IMR-90 (cell line): ENCODE measurements around the gene DVL1. TPM values are rescaled to one million over a fixed set of nuclear protein-coding genes. Genes with fewer than 3 reads are reported as not detected.
A peak's percentile ranks its signal among the peaks of the same experiment; 100 is the strongest.

Source experiments
- ATAC-seq: fragments of 200-7000 bp; cut with Tn5 transposase; 2 replicates; pipeline ENCODE4 v1.9.1; 2020; ENCODE audit warnings: low read depth, mild to moderate bottlenecking, moderate library complexity
- BruUV-seq: library from RNA; stranded (reverse); fragments of 400-500 nt; replicated peaks from 2 replicates; lab custom pipeline; 2021; lab: Mats Ljungman, UMichigan
- CTCF ChIA-PET: fragments of 300-600 bp; formaldehyde crosslinking; extraction: SDS; loops from one replicate; lab custom pipeline; 2021; ENCODE audit warnings: antibody characterized with exemption; lab: Yijun Ruan, JAX
- POLR2A ChIA-PET: fragments of 300-600 bp; sonication (Branson Sonifier 250); formaldehyde crosslinking; loops from one replicate; lab custom pipeline; 2022; ENCODE audit warnings: antibody characterized with exemption; ENCODE audit not compliant: unreplicated experiment; lab: Charles Lee
- DNase-seq: peaks from one replicate; pipeline ENCODE4 v3.0.0; 2013
- H2AFZ ChIP-seq: replicated peaks from 2 replicates; pipeline ENCODE3; 2013; ENCODE audit warnings: low read length, mild to moderate bottlenecking; ENCODE audit not compliant: poor library complexity
- H2AK5ac ChIP-seq: 2 replicates; pipeline ENCODE4 v1.6.1; 2013; ENCODE audit warnings: low read depth, low read length, inconsistent platforms
- H2AK9ac ChIP-seq: replicated peaks from 2 replicates; pipeline ENCODE3; 2013; ENCODE audit warnings: mild to moderate bottlenecking, low read depth, low read length, moderate library complexity; ENCODE audit not compliant: poor library complexity
- H2BK120ac ChIP-seq: 2 replicates; pipeline ENCODE4 v1.6.1; 2013; ENCODE audit warnings: low read depth, low read length, inconsistent platforms
- H2BK15ac ChIP-seq: 3 replicates; pipeline ENCODE4 v1.6.1; 2013; ENCODE audit warnings: low read depth, low read length, inconsistent platforms
- H2BK20ac ChIP-seq: 2 replicates; pipeline ENCODE4 v1.6.1; 2013; ENCODE audit warnings: low read depth, mild to moderate bottlenecking, inconsistent platforms, low read length, moderate library complexity
- H2BK5ac ChIP-seq: 2 replicates; pipeline ENCODE4 v1.6.1; 2013; ENCODE audit warnings: mild to moderate bottlenecking, low read depth, low read length, inconsistent platforms; ENCODE audit not compliant: poor library complexity, severe bottlenecking
- H3K14ac ChIP-seq: replicated peaks from 2 replicates; pipeline ENCODE4 v1.6.1; 2013; ENCODE audit warnings: low read depth, low read length, inconsistent platforms
- H3K18ac ChIP-seq: 2 replicates; pipeline ENCODE4 v1.6.1; 2013; ENCODE audit warnings: low read depth, low read length, control low read depth
- H3K23ac ChIP-seq: 2 replicates; pipeline ENCODE4 v1.6.1; 2013; ENCODE audit warnings: low read depth, low read length, inconsistent platforms
- H3K27ac ChIP-seq: 2 replicates; pipeline ENCODE4 v1.5.1; 2013; ENCODE audit warnings: mild to moderate bottlenecking, control low read depth, low read length; ENCODE audit not compliant: insufficient read depth
- H3K27me3 ChIP-seq: 2 replicates; pipeline ENCODE4 v1.6.1; 2013; ENCODE audit warnings: low read length; ENCODE audit not compliant: control insufficient read depth, insufficient read depth
- H3K36me3 ChIP-seq: 2 replicates; pipeline ENCODE4 v1.6.1; 2013; ENCODE audit warnings: low read length, mixed read lengths; ENCODE audit not compliant: control insufficient read depth, insufficient read depth
- H3K4ac ChIP-seq: 2 replicates; pipeline ENCODE4 v1.6.1; 2013; ENCODE audit warnings: low read depth, low read length, inconsistent platforms
- H3K4me1 ChIP-seq: 2 replicates; pipeline ENCODE4 v1.6.1; 2013; ENCODE audit warnings: low read length, mixed read lengths; ENCODE audit not compliant: control insufficient read depth, insufficient read depth
- H3K4me2 ChIP-seq: 2 replicates; pipeline ENCODE4 v1.6.1; 2013; ENCODE audit warnings: low read depth, mild to moderate bottlenecking, control low read depth, low read length, moderate library complexity
- H3K4me3 ChIP-seq: 2 replicates; pipeline ENCODE4 v1.5.1; 2013; ENCODE audit warnings: low read depth, mild to moderate bottlenecking, control low read depth, low read length, moderate library complexity; ENCODE audit not compliant: insufficient read depth
- H3K56ac ChIP-seq: 2 replicates; pipeline ENCODE4 v1.6.1; 2013; ENCODE audit warnings: low read length, inconsistent platforms; ENCODE audit not compliant: insufficient read depth; ENCODE audit errors: extremely low read depth
- H3K79me1 ChIP-seq, 2 experiments: 2 replicates each; pipeline ENCODE4 v1.6.1; 2013; ENCODE audit warnings: low read length in 2 of 2, inconsistent platforms in 1 of 2, low read depth in 1 of 2
- H3K9ac ChIP-seq: 2 replicates; pipeline ENCODE4 v1.6.1; 2013; ENCODE audit warnings: low read depth, low read length, control low read depth
- H3K9me1 ChIP-seq: 2 replicates; pipeline ENCODE4 v1.6.1; 2013; ENCODE audit warnings: low read length, inconsistent platforms; ENCODE audit not compliant: insufficient read depth
- H3K9me3 ChIP-seq: 2 replicates; pipeline ENCODE4 v1.6.1; 2013; ENCODE audit warnings: low read length; ENCODE audit not compliant: control insufficient read depth, insufficient read depth
- H4K20me1 ChIP-seq: 2 replicates; pipeline ENCODE4 v1.6.1; 2013; ENCODE audit warnings: low read length, inconsistent platforms; ENCODE audit not compliant: insufficient read depth
- H4K5ac ChIP-seq: 2 replicates; pipeline ENCODE4 v1.6.1; 2013; ENCODE audit warnings: mild to moderate bottlenecking, low read depth, low read length, control low read depth
- H4K8ac ChIP-seq, 2 experiments: 2 replicates each; pipeline ENCODE4 v1.6.1; 2013; ENCODE audit warnings: low read depth in 2 of 2, low read length in 2 of 2, control low read depth in 1 of 2, inconsistent platforms in 1 of 2
- H4K91ac ChIP-seq: 2 replicates; pipeline ENCODE4 v1.6.1; 2013; ENCODE audit warnings: low read depth, low read length, inconsistent platforms; ENCODE audit not compliant: insufficient read depth
- BHLHE40 ChIP-seq: fragments of 150-350 bp; IDR thresholded peaks from 2 replicates; pipeline ENCODE4 v1.6.1; 2016; ENCODE audit warnings: mild to moderate bottlenecking, low read depth, low read length
- CEBPB ChIP-seq: IDR thresholded peaks from 2 replicates; pipeline ENCODE4 v1.6.1; 2012; ENCODE audit warnings: low read depth, low read length, improper control_type of control experiment
- CHD1 ChIP-seq: IDR thresholded peaks from 2 replicates; pipeline ENCODE4 v1.6.1; 2012; ENCODE audit warnings: low read depth, low read length, improper control_type of control experiment
- CTCF ChIP-seq: conservative IDR thresholded peaks from 2 replicates; pipeline ENCODE4 v1.5.1; 2012; ENCODE audit warnings: mild to moderate bottlenecking, low read depth, low read length, improper control_type of control experiment
- FOS ChIP-seq: fragments of 150-350 bp; IDR thresholded peaks from 2 replicates; pipeline ENCODE4 v1.6.1; 2016; ENCODE audit warnings: low read depth, low read length
- MAFK ChIP-seq: IDR thresholded peaks from 2 replicates; pipeline ENCODE4 v1.6.1; 2012; ENCODE audit warnings: low read depth, low read length, improper control_type of control experiment
- MAZ ChIP-seq: IDR thresholded peaks from 2 replicates; pipeline ENCODE4 v1.6.1; 2012; ENCODE audit warnings: low read depth, mild to moderate bottlenecking, low read length, improper control_type of control experiment, moderate library complexity, borderline replicate concordance
- NFE2L2 ChIP-seq: fragments of 150-350 bp; IDR thresholded peaks from 2 replicates; pipeline ENCODE4 v1.6.1; 2016; ENCODE audit warnings: low read depth, mild to moderate bottlenecking, low read length
- POLR2A ChIP-seq: IDR thresholded peaks from 2 replicates; pipeline ENCODE4 v1.6.1; 2012; ENCODE audit warnings: mild to moderate bottlenecking, low read depth, low read length
- RAD21 ChIP-seq: IDR thresholded peaks from 2 replicates; pipeline ENCODE4 v1.6.1; 2012; ENCODE audit warnings: low read length, improper control_type of control experiment
- RCOR1 ChIP-seq: IDR thresholded peaks from 2 replicates; pipeline ENCODE4 v1.6.1; 2012; ENCODE audit warnings: mild to moderate bottlenecking, low read length, improper control_type of control experiment; ENCODE audit not compliant: insufficient replicate concordance
- RFX5 ChIP-seq: IDR thresholded peaks from 2 replicates; pipeline ENCODE4 v1.8.0; 2012; ENCODE audit warnings: low read depth, mild to moderate bottlenecking, low read length, moderate library complexity
- SMC3 ChIP-seq: fragments of 150-350 bp; IDR thresholded peaks from 2 replicates; pipeline ENCODE4 v1.6.1; 2016; ENCODE audit warnings: low read depth, mild to moderate bottlenecking, antibody characterized with exemption, low read length, moderate library complexity
- WGBS, 2 experiments: methylation state at CpG; one replicate each; pipeline versions ENCODE4 v1.1.5 to v1.1.7; 2013; ENCODE audit warnings: missing lambda C conversion rate in 2 of 2; ENCODE audit not compliant: insufficient read length in 1 of 2; ENCODE audit errors: extremely low coverage in 2 of 2; 5-methylcytosine and 5-hydroxymethylcytosine counted together
- dilution Hi-C: fragments of 300-500 bp; cut with HindIII; formaldehyde crosslinking; loops from one replicate; pipeline ENCODE4 v1.14.3; 2018; ENCODE audit warnings: low sequenced_read_pairs; ENCODE audit not compliant: unreplicated experiment
- in situ Hi-C: fragments of 300-500 bp; cut with MboI; formaldehyde crosslinking; loops from 3 replicates; pipeline ENCODE4 v1.14.3; 2019; ENCODE audit warnings: low sequenced_read_pairs, inconsistent platforms, mixed read lengths
- intact Hi-C: fragments of 100-400 bp; cut with micrococcal nuclease; formaldehyde crosslinking; loops from 2 replicates; pipeline ENCODE4 v1.10.0; 2022
- polyA plus RNA-seq, 3 experiments: library from polyadenylated mRNA; depleted of rRNA; stranded (reverse); fragments of >200 nt; gene quantifications; 2 replicates each; pipeline ENCODE4 v1.2.3, GENCODE V29; 2012; ENCODE audit warnings: low replicate concordance in 1 of 3
- total RNA-seq: library from RNA; depleted of rRNA; stranded (reverse); fragments of >200 nt; gene quantifications from 2 replicates; pipeline ENCODE4 v1.2.3, GENCODE V29; 2012
- TF ChIP-seq, protein P1 (sequence below): fragments of 150-350 bp; IDR thresholded peaks from 2 replicates; pipeline ENCODE4 v1.6.1; 2016; ENCODE audit warnings: low read depth, mild to moderate bottlenecking, low read length, moderate library complexity, borderline replicate concordance
- TF ChIP-seq, protein P2 (sequence below): fragments of 150-350 bp; IDR thresholded peaks from 2 replicates; pipeline ENCODE4 v1.6.1; 2017; ENCODE audit warnings: mild to moderate bottlenecking, antibody characterized with exemption, low read length, low read depth

Gene DVL1
- total and polyA plus RNA-seq, 2 of the 4 experiments (the other 2 are of a cell fraction), result 27.2 to 35.9 TPM

DNA sequence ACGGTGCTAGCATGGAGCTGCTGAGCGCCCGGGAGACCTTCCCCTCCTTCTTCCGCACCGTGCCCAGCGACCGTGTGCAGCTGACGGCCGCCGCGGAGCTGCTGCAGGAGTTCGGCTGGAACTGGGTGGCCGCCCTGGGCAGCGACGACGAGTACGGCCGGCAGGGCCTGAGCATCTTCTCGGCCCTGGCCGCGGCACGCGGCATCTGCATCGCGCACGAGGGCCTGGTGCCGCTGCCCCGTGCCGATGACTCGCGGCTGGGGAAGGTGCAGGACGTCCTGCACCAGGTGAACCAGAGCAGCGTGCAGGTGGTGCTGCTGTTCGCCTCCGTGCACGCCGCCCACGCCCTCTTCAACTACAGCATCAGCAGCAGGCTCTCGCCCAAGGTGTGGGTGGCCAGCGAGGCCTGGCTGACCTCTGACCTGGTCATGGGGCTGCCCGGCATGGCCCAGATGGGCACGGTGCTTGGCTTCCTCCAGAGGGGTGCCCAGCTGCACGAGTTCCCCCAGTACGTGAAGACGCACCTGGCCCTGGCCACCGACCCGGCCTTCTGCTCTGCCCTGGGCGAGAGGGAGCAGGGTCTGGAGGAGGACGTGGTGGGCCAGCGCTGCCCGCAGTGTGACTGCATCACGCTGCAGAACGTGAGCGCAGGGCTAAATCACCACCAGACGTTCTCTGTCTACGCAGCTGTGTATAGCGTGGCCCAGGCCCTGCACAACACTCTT lies 17.0 kb downstream of the DVL1 start:
- in situ Hi-C loops (no loop called here), dilution Hi-C loops (no loop called here), intact Hi-C loops (no loop called here)
- no peaks in the 10 kb centered on the region for H3K27me3 ChIP-seq
- DNase-seq (no peak), ATAC-seq (no peak)
- no peak overlapping the region for H2AFZ ChIP-seq
- H2BK120ac ChIP-seq, result no peak overlapping the region
- H2BK20ac ChIP-seq, result no peak overlapping the region
- no peak overlapping the region for H3K23ac ChIP-seq
- no peak overlapping the region for H3K27ac ChIP-seq
- H3K4ac ChIP-seq, result no peak overlapping the region
- H2BK5ac ChIP-seq, result no peak overlapping the region
- no TSS peak for BruUV-seq
- WGBS, 2 experiments, result 90% methylated on average over 30 of the region's 57 CpGs; no CpG with 5 or more reads in 1 of the 2 experiments
- peaks cover 9% of the 10 kb centered on the region for H3K9me1 ChIP-seq
- H4K8ac ChIP-seq, result no peak overlapping the region
- H3K4me2 ChIP-seq, result no peak overlapping the region
- TF ChIP-seq, protein P1, sequence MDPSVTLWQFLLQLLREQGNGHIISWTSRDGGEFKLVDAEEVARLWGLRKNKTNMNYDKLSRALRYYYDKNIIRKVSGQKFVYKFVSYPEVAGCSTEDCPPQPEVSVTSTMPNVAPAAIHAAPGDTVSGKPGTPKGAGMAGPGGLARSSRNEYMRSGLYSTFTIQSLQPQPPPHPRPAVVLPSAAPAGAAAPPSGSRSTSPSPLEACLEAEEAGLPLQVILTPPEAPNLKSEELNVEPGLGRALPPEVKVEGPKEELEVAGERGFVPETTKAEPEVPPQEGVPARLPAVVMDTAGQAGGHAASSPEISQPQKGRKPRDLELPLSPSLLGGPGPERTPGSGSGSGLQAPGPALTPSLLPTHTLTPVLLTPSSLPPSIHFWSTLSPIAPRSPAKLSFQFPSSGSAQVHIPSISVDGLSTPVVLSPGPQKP, result no peak
- no peak for TF ChIP-seq NFE2L2
- TF ChIP-seq RCOR1, result no peak
- TF ChIP-seq CHD1, result no peak
- no peak for TF ChIP-seq FOS
- no peak for TF ChIP-seq POLR2A
- no peak for TF ChIP-seq RFX5
- no peak for TF ChIP-seq BHLHE40
- no peak for TF ChIP-seq CEBPB
- no peak for TF ChIP-seq SMC3
- TF ChIP-seq MAZ, result no peak
- TF ChIP-seq, protein P2, sequence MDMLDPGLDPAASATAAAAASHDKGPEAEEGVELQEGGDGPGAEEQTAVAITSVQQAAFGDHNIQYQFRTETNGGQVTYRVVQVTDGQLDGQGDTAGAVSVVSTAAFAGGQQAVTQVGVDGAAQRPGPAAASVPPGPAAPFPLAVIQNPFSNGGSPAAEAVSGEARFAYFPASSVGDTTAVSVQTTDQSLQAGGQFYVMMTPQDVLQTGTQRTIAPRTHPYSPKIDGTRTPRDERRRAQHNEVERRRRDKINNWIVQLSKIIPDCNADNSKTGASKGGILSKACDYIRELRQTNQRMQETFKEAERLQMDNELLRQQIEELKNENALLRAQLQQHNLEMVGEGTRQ, result no peak
- TF ChIP-seq MAFK, result no peak
- no peak for TF ChIP-seq CTCF
- no peak for TF ChIP-seq RAD21
- POLR2A ChIA-PET, result no interaction called here
- no peak overlapping the region for H4K5ac ChIP-seq
- no peak overlapping the region for H3K4me3 ChIP-seq
- no peak overlapping the region for H3K56ac ChIP-seq
- no peak overlapping the region for H2AK5ac ChIP-seq
- peaks cover 7 to 11% of the 10 kb centered on the region in 2 experiments; a peak in 2 of 4 replicates for H3K79me1 ChIP-seq
- no peak overlapping the region for H2BK15ac ChIP-seq
- CTCF ChIA-PET, result no interaction called here
- H2AK9ac ChIP-seq, result peak overlapping the region; percentile 55
- H3K9me3 ChIP-seq, result no peaks in the 10 kb centered on the region
- H4K91ac ChIP-seq, result no peak overlapping the region
- H3K36me3 ChIP-seq, result peaks cover 12% of the 10 kb centered on the region
- H3K9ac ChIP-seq, result no peak overlapping the region
- peaks cover 19% of the 10 kb centered on the region for H4K20me1 ChIP-seq
- H3K4me1 ChIP-seq, result no peaks in the 10 kb centered on the region
- H3K18ac ChIP-seq, result no peak overlapping the region
- H3K14ac ChIP-seq, result no peak overlapping the region
